ENCODE data around the gene NRSN2.

The NRSN2 gene

DNA sequence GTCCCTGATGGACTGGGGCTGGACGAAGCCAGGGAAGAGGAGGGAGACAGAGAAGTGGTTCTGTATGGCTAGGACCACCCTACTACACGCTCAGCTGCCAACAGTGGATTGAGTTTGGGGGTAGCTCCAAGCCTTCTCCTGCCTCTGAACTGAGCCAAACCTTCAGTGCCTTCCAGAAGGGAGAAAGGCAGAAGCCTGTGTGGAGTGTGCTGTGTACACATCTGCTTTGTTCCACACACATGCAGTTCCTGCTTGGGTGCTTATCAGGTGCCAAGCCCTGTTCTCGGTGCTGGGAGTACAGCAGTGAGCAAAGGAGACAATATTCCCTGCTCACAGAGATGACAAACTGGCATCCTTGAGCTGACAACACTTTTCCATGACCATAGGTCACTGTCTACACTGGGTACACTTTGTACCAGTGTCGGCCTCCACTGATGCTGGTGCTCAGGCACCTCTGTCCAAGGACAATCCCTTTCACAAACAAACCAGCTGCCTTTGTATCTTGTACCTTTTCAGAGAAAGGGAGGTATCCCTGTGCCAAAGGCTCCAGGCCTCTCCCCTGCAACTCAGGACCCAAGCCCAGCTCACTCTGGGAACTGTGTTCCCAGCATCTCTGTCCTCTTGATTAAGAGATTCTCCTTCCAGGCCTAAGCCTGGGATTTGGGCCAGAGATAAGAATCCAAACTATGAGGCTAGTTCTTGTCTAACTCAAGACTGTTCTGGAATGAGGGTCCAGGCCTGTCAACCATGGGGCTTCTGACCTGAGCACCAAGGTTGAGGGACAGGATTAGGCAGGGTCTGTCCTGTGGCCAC, 49.9 kb downstream of the NRSN2 start:
- TF ChIP-seq, protein P1, sequence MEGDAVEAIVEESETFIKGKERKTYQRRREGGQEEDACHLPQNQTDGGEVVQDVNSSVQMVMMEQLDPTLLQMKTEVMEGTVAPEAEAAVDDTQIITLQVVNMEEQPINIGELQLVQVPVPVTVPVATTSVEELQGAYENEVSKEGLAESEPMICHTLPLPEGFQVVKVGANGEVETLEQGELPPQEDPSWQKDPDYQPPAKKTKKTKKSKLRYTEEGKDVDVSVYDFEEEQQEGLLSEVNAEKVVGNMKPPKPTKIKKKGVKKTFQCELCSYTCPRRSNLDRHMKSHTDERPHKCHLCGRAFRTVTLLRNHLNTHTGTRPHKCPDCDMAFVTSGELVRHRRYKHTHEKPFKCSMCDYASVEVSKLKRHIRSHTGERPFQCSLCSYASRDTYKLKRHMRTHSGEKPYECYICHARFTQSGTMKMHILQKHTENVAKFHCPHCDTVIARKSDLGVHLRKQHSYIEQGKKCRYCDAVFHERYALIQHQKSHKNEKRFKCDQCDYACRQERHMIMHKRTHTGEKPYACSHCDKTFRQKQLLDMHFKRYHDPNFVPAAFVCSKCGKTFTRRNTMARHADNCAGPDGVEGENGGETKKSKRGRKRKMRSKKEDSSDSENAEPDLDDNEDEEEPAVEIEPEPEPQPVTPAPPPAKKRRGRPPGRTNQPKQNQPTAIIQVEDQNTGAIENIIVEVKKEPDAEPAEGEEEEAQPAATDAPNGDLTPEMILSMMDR (IDR thresholded peaks at IDR 0.05; ENCODE audit: insufficient read depth, low read length, poor library complexity, severe bottlenecking): no peak
- Histone ChIP-seq H3K4me3 (replicated peaks; ENCODE audit: low read depth, low read length) (no peak overlapping the region), H3K27me3 (replicated peaks; ENCODE audit: control insufficient read depth, insufficient read depth, low read length) (no peaks in the 10 kb centered on the region), H3K36me3 (ENCODE audit: control insufficient read depth, insufficient read depth, low read length) (peaks cover 13% of the 10 kb centered on the region)
- DNase-seq (ENCODE audit: extremely low read depth, insufficient read length): no peak

DNA sequence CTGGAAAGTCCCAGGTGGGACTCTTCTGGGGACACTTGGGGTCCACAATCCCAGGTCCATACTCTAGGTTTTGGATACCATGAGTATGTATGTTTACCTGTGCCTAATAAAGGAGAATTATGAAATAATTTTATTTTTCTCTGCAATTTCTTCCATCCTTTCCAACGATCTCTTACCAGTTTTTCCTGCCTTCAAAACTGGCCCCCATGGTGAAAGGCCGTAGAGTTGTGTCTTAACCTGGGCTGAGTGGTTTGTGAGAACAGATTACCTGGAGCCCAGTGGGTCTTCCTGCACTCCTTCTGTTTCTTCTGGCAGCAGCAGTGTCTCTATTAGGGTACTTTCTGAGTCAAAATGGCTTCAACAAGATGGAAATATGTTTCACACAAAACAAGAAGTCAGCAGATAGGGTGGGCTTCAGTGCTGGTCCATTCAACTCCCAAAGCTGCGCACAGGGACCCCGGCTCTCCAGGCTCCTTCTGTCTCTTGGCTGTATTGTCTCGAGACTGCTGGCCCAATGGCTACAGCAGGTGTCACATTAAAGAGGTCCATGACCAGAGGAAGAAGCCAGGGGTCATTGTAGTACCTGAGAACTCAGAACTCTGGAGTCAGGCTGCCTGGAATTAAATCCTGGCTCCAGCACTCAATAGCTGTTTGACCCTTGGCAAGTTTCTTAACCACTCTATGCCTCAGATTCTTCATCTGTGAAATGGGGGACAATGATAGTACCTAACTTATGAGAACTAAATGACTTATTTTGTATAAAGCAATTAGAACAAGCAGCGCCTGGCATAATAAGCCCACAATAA, 50.7 kb downstream of the NRSN2 start:
- H3K27me3 ChIP-seq (replicated peaks; ENCODE audit: control insufficient read depth, insufficient read depth, low read length): no peaks in the 10 kb centered on the region
- H3K4me3 ChIP-seq (replicated peaks; ENCODE audit: low read depth, low read length): no peak overlapping the region
- TF ChIP-seq, protein P1 (IDR thresholded peaks at IDR 0.05; ENCODE audit: insufficient read depth, low read length, poor library complexity, severe bottlenecking): no peak
- no peak for DNase-seq (ENCODE audit: extremely low read depth, insufficient read length)
- H3K36me3 ChIP-seq (ENCODE audit: control insufficient read depth, insufficient read depth, low read length): peaks cover 10% of the 10 kb centered on the region

DNA sequence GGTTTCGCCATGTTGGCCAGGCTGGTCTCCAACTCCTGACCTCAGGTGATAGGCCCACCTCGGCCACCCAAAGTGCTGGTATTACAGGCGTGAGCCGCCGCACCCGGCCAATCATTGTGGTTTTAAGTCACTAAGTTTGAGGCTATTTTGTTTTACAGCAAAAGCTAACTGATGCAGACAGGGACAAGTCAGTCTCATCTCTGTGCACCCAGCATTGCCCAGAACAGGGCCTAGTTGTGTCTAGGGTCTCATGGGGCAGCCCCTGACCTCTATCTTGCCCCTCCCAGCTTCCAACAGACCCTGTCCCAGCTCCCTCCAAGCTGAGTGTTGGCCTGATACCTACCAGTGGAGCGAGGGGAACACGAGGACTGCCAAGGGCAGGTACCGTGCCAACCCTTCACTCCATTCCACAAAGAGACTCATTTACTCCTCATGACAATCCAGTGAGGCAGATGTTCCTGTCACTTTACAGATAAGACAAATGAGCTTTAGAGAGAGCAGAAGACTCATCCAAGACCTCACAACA, 52.3 kb downstream of the NRSN2 start:
- Histone ChIP-seq H3K27me3 (replicated peaks; ENCODE audit: control insufficient read depth, insufficient read depth, low read length) (no peaks in the 10 kb centered on the region), H3K36me3 (ENCODE audit: control insufficient read depth, insufficient read depth, low read length) (peaks cover 10% of the 10 kb centered on the region), H3K4me3 (replicated peaks; ENCODE audit: low read depth, low read length) (no peak overlapping the region)
- TF ChIP-seq, protein P1 (IDR thresholded peaks at IDR 0.05; ENCODE audit: insufficient read depth, low read length, poor library complexity, severe bottlenecking): no peak
- no peak for DNase-seq (ENCODE audit: extremely low read depth, insufficient read length)

DNA sequence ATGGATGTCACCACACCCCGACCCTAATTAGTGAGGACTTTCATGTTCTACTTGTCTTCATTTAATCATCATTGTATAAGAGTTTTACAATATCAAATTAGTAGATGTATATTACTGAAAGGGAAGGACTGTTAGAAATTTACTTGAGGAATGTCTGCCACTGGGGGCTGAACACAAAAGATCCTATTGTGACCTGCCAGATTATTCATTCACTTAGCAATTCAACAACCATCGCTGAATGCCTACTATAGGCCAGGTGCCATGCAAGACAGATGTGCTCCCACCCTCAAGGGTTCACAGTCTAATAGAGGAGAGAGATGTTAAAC, 53.2 kb downstream of the NRSN2 start:
- H3K4me3 ChIP-seq (replicated peaks; ENCODE audit: low read depth, low read length): no peak overlapping the region
- H3K27me3 ChIP-seq (replicated peaks; ENCODE audit: control insufficient read depth, insufficient read depth, low read length): no peaks in the 10 kb centered on the region
- TF ChIP-seq, protein P1 (IDR thresholded peaks at IDR 0.05; ENCODE audit: insufficient read depth, low read length, poor library complexity, severe bottlenecking): no peak
- no peak for DNase-seq (ENCODE audit: extremely low read depth, insufficient read length)
- peaks cover 10% of the 10 kb centered on the region for H3K36me3 ChIP-seq (ENCODE audit: control insufficient read depth, insufficient read depth, low read length)

DNA sequence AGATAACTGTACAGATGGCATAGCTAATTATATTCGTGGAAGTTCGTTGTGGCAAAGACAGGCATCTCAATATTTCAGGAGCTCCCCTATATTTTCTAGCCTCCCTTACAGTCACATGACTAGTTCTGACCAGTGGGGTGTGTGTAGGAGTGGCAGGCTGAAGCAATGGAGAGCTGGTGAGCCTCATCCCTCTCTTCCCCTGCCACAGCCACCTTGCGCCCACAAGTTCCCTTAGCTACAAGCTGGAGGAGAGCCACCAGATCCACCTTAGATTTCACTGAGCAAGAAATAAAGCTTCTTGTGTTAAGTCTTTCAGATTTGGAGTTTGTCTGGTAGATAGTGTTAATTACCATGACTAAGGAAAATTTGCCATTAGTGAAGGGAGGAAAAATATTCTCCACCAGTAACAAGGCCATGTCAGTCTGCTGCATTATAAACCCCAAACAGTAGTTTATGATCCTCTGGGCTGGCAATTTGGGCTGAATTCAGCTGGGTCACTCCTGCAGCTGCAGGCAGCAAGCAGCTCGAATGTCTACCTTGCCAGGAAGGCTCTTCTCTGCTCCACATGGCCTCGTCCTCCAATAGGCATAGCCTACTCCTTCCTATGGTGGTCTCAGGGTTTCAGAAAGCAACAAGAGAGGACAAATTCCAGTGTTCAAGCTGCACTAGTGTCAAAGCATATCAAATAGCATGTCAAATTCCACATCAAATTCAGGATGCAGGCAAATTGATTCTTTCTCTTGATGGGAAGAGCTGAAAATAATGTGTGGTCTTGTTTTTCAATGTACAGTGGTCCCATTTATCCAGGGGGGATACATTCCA, 53.8 kb downstream of the NRSN2 start:
- TF ChIP-seq, protein P1 (IDR thresholded peaks at IDR 0.05; ENCODE audit: insufficient read depth, low read length, poor library complexity, severe bottlenecking): no peak
- peaks cover 10% of the 10 kb centered on the region for H3K36me3 ChIP-seq (ENCODE audit: control insufficient read depth, insufficient read depth, low read length)
- H3K4me3 ChIP-seq (replicated peaks; ENCODE audit: low read depth, low read length): no peak overlapping the region
- no peaks in the 10 kb centered on the region for H3K27me3 ChIP-seq (replicated peaks; ENCODE audit: control insufficient read depth, insufficient read depth, low read length)
- DNase-seq (ENCODE audit: extremely low read depth, insufficient read length): no peak

All from GM06990 (cell line).